Dedifferentiated amniotic fluid mesenchymal stem cell (primary cell): ENCODE results near the gene ARHGAP26.

Experiments used
- DNase-seq: peaks from one replicate; pipeline ENCODE4 v3.0.0-alpha.2; 2016; ENCODE audit errors: extremely low spot score

The ARHGAP26 gene

GRCh38 chr5:143037071-143037470 lies 266.9 kb downstream of the ARHGAP26 start:
- no peak for DNase-seq

- DNase-seq, result no peak
These were observed 267.5 kb downstream of the ARHGAP26 start for GRCh38 chr5:143037708-143038107.

- no peak for DNase-seq
These were observed 270.4 kb downstream of the ARHGAP26 start for GRCh38 chr5:143040622-143041021.

- DNase-seq, result no peak
These were observed 271.3 kb downstream of the ARHGAP26 start for GRCh38 chr5:143041461-143041860.

GRCh38 chr5:143041972-143042770 lies 272.0 kb downstream of the ARHGAP26 start:
- no peak for DNase-seq

GRCh38 chr5:143044265-143044664 lies 274.1 kb downstream of the ARHGAP26 start:
- DNase-seq, result no peak

- DNase-seq, result no peak
These were observed 274.9 kb downstream of the ARHGAP26 start for GRCh38 chr5:143045062-143045461.

- DNase-seq, result no peak
These were observed 276.1 kb downstream of the ARHGAP26 start for GRCh38 chr5:143046314-143046713.

- DNase-seq, result no peak
These were observed 276.9 kb downstream of the ARHGAP26 start for GRCh38 chr5:143047091-143047490.

GRCh38 chr5:143050183-143050582 lies 280.0 kb downstream of the ARHGAP26 start:
- no peak for DNase-seq

- DNase-seq, result peak; percentile 93
These were observed 281.3 kb downstream of the ARHGAP26 start for GRCh38 chr5:143051244-143052058.

- no peak for DNase-seq
These were observed 282.9 kb downstream of the ARHGAP26 start for GRCh38 chr5:143052967-143053682.

- no peak for DNase-seq
These were observed 283.6 kb downstream of the ARHGAP26 start for GRCh38 chr5:143053780-143054179.

- no peak for DNase-seq
These were observed 284.3 kb downstream of the ARHGAP26 start for GRCh38 chr5:143054480-143054941.

GRCh38 chr5:143055596-143056338 lies 285.6 kb downstream of the ARHGAP26 start:
- DNase-seq, result no peak

- peak; percentile 19 for DNase-seq
These were observed 286.1 kb downstream of the ARHGAP26 start for GRCh38 chr5:143056339-143056704.

GRCh38 chr5:143056792-143057579 lies 286.8 kb downstream of the ARHGAP26 start:
- DNase-seq, result no peak

GRCh38 chr5:143057580-143057999 lies 287.4 kb downstream of the ARHGAP26 start:
- peak; percentile 36 for DNase-seq

GRCh38 chr5:143059355-143059754 lies 289.2 kb downstream of the ARHGAP26 start:
- DNase-seq, result no peak

GRCh38 chr5:143059976-143060765 lies 290.0 kb downstream of the ARHGAP26 start:
- DNase-seq, result peak; percentile 32
